NCI-H2196 (cell line): ENCODE data around the gene LDAF1.
"Not testable (repeated sequence)": the region's sequence is repeated elsewhere in the genome, so short reads cannot be mapped to it uniquely, and the experiment has no call there.

ENCODE experiments used
- DNase-seq: peaks from one replicate; lab custom pipeline; 2025; ENCODE audit not compliant: unreplicated experiment; lab: John Stamatoyannopoulos, UW

LDAF1 gene

DNA sequence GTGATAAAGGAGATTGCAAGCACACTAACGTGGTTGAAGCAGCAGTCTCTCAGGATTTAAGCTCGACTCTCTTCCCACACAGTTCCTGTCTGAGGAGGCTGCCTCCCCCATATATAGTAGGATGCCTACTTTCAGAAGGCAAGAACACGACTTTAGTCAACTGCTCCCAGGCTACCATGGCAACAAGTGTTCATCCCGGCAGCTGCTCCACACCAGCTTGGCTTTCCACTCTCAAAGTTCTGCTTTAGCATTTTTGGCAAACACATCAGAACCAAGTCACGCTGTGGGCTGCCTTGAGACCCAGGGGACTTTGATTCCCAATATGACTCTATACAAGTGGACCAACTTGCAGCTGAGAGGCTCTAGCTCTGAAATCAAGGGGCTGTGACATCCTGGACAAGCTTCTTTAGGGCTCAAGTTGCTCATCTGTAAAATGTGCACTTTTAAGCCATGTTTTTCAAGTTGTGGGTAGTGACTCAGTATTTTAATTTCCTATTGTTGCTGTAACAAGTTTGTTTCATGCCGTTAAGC is 36.4 kb downstream of the LDAF1 start:
- no peak for DNase-seq

DNA sequence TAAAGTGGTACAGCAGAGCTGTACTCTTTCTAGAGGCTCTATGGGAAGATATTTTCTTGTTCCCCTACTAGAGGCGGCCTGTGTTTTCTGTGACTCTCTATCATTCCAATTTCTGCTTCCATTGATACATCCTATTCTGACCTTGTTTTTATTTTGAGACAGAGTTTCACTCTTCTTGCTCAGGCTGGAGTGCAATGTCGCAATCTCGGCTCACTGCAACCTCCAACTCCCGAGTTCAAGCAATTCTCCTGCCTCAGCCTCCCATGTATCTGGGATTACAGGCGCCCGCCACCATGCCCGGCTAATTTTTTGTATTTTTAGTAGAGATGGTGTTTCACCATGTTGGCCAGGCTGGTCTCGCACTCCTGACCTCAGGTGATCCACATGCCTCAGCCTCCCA is 36.9 kb downstream of the LDAF1 start:
- not testable (repeated sequence) for DNase-seq

DNA sequence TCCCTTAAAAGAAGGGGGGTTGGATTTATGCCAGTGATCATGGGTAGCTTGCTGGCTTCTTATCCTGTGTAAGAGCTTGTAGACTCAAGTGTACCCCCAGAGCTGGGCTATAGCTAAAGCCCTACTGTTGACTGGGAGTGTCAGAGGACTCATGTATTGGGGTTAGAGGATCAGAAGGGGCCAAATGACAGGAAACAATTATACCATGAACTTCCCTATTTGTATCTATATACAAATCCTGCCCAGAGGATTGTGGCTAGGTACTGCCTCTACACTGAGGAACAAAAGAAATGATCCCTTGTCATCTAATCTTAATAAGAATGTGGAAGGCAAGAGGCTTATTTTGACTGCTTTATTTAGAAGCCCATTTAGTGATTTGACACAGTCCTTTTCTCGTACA is 38.6 kb downstream of the LDAF1 start:
- no peak for DNase-seq

DNA sequence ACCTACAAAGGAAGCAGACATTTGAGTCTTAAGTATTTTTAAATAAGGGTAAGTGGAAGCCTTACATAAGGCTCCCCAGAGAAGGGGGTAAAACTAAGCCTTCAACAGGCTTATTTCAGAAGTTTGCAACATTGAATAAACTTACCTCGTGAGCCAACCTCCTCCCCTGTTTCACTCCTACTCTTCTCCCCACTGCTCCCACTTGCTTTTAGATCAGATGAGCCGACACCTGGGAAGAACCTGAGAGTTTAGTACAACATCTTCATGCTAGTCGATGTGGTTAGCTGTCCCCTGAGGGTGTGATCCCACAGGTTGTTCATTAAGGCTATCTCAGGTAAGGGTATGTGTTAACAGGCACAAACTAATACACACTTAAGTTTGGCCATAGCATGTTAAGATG is 39.1 kb downstream of the LDAF1 start:
- no peak for DNase-seq

DNA sequence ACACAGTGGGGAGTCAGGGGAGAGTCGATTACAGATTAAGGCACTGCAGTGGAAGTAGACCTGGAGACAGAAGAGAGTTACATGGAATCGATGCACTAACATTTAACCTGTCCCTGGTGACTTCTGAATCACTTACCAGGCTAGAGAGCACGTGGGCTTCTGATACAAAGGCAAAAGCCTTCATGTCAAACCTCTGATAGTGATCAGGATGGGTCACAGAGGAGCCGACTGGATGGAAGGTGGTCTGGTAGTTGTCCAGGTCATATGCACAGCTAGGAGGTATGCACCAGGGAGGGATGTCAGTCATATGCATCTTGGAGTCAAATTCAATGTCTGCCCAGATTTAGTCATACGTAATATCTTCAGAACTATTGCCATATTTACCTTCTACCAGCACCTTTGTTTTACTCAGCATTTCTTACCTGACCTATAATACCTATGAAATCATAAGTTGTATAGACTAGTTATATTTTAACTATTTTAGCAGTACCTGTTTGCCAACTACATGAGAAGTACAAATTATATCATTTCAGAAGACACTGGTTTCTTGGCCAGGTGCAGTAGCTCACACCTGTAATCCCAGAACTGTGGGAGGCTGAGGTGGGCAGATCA is 41.2 kb downstream of the LDAF1 start:
- DNase-seq: no peak

DNA sequence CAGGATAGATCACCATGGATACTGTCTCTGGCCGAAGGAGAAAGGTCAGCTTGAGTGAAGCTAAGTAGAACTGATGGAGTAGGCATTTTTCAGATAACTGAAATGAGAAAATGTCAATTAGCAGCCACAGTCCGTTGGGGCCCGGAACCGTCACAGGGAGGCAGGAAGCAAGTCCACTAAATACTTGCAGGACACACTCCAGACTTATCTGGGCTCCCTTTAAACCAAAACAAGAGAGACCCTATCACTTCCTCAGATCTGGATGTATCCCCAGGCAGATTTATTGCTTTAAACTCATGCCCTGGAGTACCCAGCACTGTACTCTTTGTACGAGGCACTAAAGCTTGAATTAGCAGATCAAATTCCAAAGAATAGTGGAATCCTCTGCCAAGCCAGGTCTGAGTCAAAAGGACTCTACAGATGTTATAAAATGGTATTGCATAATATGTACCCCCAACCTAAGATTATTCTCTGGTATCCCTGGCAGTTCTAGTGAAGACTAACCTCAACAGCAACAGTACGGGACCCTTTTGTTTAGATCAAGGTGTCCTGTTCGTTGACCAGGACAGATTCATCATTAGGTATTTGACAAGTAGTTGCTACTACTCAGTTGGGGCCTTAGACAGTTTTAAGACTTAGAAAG is 44.8 kb downstream of the LDAF1 start:
- DNase-seq: no peak

DNA sequence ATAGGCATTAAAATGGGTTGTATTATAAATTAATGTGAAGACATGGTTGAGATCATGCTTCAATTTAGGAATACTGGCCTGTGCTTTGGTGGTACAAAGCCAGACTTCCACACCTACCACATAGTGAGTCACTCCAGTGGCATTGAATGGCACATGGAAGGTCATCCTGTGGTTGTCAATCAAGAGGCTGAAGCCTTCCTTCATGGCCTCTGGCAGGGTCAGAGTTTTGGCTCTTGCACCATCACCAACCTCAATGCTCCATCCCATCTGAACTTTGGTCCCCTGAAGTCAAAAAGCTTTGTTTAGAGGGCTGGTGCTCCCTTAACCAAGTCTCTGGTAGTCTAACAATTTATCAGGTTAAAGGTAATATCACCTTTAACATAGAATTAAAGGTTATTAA is 46.8 kb downstream of the LDAF1 start:
- no peak for DNase-seq

DNA sequence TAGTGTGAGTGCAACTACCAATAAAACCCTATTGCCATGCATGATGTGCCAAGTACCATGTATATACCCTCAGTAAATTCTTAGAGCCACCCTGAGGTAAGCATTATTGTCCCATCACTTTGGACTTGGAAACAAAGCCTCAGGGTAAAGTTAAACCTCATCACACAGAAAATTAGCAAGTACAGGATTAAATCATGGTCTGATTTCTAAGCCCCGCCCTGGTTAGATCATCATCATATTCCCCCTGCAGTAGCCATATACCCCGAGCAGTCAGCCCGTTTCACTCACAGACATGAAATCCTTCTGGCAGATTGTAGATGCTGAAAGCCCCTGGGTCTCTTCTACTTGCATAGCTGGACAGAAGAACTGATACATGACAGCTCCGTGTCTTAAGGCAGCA is 48.1 kb downstream of the LDAF1 start:
- DNase-seq: no peak

DNA sequence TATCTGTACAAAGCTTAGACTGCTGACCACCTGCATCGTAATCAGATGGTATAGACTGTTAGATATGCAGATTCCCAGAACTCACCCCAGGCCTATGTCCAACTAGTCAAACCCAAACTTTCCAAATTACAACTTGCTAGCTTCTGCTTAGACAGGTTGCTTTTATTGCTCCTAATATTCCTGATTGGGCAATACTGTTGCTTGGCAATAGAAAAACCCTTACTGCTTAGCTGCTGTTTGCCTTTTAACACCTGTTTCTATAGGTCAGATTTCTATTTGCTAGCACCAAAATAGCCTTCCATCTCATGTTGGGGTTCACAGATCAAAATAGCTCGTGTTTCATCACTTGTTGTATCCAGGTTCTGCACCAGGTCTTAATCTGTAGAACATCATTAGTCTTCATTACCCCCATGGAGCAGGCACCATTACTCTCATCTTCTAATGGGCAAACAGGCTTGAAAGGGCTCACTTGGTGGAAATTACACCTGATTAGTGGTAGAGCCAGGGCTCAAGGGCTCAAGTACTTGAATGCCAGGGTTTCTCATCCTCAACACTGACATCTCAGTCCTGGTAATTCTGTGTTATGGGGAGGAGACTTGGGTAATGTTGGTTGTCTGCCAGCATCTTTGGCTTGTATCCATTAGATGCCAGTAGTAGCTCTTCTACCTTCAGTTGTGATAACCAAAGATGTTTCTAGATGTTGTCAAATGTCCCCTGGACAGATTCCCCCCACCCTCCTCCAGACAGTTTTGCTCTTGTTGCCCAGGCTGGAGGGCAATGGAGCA is 50.2 kb downstream of the LDAF1 start:
- no peak for DNase-seq

DNA sequence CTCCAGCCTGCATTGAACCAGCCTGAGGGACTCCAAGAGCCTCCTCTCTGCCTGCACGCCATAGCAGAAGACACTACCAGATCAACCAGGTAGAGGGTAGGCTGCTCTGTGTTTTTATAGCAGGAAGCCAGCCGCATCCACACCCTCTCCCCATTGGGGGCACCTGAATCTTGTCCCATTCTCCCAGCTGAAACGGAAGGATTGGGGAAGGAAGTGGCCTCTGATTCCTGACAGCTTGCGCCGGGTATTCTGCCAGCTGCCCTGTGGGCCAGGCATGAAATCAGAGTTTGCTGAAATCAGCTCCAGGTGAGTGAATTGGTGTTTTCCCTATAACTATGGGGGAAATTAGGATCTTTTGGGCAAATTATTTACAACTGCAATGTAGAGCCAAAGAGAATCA is 53.0 kb downstream of the LDAF1 start, which contains the start of gene ZP2:
TSS of gene ZP2 (minus strand) at position 89 of the 400 bp plus-strand sequence. CDS start at position 62, 27 bp downstream.
- DNase-seq: no peak

DNA sequence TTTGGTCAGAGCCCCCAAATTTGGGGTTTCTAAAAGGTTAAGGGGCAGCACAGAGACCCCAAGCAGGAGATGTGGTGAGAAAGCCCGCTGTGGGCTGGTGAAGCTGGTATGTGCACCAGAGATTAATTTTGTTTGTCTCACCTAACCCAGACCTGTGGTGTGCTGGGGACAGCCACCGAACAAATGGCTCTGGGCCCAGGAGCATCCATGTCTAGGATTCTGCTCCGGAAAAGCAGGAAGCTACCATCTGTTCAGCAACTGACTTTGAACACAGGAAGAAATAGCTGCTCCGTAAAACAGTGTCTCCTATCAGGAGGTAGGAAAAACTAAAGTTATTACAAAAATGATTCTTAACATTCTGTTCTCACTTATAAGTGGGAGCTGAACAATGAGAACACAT is 55.6 kb downstream of the LDAF1 start:
- DNase-seq: no peak

DNA sequence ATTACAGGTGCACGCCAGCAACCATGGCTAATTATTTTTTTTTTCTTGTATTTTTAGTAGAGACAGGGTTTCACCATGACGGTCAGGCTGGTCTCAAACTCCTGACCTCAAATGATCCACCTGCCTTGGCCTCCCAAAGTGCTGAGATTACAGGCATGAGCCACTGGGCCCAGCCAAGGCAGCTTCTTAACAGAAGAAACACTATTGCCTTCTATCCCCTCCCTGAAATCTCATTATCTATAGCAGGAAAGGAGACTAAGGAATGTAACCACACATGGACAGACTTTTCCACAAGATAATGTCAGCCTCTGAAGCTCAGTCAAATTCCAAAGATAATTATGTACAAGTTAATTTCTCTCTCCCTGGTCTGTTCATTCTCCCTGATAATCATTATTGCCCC is 58.6 kb downstream of the LDAF1 start:
- no peak for DNase-seq

DNA sequence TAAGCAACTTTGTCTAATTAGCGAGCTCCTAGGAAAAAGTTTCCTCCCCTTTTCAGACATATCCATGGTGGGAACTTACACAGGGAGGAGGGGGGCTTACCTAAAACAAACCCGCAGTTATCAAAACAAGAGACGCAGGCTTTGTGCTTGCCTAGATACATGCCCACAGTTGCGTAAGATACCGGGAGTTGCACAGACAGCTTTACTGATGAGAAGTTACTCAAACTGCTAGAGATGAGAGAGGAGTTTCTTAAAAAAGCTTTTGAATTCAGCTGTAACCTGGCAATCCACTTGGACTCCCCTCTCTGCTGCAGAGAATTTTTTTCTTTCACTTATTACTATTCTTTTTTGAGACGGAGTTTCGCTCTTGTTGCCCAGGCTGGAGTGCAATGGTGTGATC is 59.7 kb downstream of the LDAF1 start:
- DNase-seq: no peak

DNA sequence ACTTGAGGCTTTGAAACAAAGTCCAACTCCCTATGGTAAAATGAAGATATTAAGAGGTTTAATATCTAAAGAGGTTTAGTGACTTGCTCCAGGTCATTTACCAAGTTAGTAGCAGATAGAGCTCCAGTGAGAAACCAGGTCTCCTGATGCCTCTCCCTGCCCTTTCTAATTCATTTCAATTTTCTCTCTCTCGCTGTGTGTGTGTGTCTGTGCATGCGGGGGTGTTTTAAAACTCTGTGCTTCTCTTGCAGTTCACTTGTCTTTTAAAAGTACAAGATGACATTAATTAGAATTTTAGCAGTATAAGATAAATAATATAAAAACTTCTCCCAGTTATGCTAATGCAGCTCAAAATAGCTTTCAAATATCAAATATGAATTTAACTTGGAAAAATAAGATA is 61.1 kb downstream of the LDAF1 start:
- DNase-seq: no peak

DNA sequence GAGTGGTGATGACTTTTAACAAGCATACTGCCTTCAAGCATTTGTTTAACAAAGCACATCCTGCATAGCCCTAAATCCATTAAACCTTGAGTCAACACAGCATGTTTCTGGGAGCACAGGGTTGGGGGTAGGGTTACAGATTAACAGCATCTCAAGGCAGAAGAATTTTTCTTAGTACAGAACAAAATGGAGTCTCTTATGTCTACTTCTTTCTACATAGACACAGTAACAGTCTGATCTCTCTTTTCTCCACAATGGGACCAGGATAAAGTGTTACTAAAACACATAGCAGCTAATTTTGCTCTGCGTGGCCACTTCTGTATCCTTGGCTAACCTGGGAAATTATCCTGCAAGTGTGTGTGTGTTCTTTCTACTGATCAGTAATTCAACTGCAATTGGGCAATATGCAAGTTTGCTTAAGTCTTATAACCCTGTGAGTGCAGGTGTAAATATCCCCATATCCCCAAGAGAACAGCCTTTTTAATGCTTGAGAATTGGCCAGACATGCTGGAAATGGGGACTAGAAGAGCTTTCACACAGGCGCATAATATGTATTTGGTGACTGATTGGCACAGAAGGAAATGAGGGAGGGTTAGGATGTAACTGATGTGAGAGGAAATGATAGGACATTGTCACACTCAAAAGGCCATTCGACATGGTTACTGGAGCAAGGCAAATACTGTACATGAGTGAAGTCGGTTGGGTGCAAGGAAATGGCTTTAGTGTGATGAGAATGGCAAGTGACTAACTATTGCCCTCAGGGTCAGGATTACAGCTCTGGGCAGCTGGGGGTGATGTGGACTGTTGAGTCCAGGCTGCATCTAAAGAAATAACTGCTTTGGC is 64.2 kb downstream of the LDAF1 start:
- no peak for DNase-seq

DNA sequence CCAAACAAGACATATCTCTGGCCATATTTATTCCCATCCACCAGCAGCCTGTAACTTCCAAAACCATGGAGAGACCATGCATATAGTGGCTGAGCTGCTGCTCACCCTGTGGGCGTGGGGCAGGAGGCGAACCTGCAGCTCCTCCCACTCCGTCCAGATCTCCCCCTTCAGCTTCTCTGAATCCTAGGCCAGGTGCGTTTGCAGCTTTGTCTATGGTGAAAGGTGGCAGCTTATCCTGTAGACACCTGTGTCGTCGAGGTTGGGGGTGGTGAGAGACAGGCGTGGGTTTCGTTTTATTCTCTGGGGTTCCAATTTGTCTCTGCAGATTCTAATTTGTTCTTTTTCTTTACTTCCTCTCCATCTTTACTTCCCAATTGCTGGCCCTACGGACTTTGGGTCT is 65.3 kb downstream of the LDAF1 start:
- no peak for DNase-seq

DNA sequence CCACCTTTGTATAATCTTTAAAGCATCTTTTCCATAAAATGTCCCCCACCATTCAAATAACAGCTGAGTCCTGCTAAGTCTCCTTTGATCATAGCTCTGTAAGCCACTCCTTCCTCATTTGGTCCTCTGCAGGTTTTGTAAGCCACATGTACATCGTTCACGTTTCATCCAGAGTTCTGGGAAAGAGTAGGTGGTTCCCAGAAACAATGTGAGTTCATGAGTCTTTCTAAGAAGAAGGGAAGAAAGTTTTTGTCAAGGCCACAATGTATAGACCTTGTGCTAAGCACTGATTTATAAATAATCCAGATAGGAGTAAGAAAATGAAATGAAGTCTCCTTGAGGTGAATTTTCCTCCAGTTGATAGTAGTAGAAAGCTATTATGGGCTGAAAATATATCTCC is 66.3 kb downstream of the LDAF1 start:
- DNase-seq: no peak

DNA sequence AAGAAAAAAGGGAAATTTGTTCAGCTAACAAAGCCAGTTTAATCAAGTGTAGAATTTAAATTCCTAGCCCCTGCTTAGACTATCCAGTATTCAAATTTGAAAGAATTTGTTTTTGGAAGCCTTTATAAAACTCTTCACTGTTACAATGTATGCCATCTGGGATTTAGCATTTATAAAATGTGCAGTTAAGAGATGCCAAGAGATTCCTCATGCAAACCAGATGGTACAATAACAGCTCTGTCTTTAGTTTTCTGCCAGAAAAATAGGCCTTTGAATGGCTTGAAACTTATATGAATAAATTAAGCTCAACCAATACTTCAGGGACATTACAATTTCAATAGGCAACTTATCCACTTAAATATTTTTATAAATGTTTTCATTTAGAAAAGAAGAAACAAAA is 68.3 kb downstream of the LDAF1 start:
- no peak for DNase-seq

DNA sequence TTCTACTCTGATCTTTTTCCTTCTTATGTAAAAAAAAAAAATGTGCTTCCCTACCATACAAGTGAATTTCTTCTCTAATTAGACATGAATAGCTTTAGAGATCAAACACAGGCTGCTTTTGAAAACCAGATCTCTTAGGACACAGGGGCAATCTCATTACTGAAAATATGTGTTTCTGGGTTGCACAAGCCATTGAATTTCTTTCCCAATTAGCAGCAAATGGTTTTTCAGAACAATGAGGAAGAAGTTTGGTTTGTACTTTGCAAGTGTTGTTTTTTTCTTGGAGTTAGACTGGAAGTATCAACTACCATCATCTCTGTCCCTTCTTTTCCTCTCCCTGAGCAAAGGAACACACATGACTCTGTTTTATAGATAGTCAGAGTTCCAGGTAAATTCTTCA is 69.4 kb downstream of the LDAF1 start:
- no peak for DNase-seq

DNA sequence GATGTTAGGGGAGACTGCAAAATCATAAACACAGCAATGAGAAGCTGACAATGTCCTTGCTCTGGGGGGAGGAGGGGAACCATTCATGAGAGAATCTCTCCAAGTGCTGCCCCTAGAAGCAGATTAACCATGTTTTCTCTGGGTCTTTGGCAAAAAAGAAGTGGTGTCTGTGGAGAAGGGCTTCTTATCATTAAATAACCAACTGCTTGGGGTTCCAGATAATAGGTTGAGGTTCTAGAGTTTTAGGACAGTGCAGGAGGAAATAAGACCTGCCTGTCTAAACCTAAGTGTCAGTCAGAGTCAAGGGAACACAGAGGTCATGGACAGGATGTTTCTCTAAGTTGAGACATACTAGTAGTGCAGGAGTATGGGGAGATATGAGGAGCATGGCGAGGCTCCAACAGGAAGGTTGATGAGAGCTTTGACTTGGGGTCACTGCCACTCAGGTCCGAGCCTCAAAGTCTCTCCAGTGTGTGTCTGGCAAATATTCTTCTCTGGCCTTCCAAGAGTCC is 69.9 kb downstream of the LDAF1 start:
- DNase-seq: no peak
